GM18861 (cell line): ENCODE measurements around the gene GAL3ST2.
"Not testable (repeated sequence)": the region's sequence is repeated elsewhere in the genome, so short reads cannot be mapped to it uniquely, and the experiment has no call there.

Source experiments
- ATAC-seq: cut with Tn5 transposase; IDR thresholded peaks from one replicate; pipeline ENCODE4 v1.9.1; 2021; ENCODE audit not compliant: unreplicated experiment

The GAL3ST2 gene

DNA sequence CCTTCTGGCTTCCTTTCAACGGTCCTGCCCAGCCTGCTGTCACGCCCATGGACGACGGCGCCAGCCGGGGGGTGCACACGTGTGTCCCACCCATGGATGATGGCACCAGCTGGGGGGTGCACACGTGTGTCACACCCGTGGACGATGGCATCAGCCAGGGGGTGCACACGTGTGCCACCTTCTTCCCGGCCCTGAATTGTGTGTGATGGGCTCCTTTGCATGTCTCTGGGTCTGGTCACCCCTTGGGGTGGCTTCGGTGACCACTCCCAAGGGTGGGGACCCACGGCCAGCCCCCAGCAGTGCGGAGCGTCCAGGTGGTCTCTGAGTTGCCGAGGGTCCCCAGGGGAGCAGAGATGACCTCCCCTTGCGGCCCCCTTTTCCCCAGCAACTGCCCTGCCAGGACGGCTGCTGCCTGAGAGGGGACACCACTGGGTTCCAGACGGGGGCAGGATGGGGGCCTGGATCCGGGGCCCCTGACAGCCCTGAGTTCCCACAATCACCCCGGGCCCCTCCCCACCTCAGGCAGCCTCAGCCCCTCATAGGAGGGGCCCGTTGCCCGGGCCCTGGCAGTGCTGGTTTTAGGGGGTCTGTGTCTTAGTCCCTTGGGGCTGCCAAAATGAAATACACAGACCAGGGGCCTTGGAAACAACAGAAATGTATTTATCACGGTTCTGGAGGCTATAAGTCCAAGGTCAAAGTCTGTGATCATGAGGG is 41.8 kb downstream of the GAL3ST2 start:
- ATAC-seq = no peak

DNA sequence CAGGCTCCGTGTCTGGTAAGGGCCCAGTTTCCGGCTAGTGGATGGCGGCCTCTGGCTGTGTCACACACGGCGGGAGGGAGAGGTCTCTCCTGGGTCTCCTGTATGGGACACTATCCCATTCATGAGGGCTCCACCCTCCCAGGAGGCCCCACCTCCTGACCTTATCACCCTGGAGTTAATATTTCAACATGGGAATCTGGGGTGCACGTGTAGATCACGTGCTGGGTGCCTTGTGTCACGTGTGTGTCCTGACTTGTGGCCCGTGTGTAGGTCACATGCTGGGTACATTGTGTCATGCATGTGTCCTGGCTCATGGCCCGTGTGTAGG is 42.3 kb downstream of the GAL3ST2 start:
- ATAC-seq = no peak

DNA sequence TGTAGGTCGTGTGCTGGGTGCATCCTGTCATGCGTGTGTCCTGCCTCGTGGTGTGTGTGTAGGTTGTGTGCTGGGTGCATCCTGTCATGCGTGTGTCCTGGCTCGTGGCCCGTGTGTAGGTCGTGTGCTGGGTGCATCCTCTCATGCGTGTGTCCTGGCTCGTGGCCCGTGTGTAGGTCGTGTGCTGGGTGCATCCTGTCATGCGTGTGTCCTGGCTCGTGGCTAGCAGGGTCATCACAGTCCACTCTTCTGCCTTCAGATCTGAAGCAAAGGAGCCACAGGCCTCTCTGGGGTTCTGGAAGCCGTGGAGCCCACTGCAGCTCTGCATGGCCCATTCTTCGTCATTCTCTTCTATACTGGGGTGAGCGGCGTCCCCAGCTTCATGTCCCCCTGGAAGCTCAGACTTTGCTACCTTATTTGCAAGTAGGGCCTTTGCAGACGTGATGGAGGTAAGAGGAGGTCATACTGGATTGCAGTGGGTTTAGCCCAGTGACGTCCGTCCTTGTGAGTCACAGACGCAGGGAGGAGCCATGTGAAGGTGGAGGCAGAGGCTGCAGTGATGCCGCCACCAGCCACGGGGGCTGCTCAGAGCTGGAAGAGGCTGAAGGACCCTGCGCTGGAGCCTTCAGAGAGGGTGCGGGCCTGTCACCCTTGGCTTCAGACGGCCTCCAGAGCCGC is 43.5 kb downstream of the GAL3ST2 start:
- ATAC-seq = not testable (repeated sequence)

DNA sequence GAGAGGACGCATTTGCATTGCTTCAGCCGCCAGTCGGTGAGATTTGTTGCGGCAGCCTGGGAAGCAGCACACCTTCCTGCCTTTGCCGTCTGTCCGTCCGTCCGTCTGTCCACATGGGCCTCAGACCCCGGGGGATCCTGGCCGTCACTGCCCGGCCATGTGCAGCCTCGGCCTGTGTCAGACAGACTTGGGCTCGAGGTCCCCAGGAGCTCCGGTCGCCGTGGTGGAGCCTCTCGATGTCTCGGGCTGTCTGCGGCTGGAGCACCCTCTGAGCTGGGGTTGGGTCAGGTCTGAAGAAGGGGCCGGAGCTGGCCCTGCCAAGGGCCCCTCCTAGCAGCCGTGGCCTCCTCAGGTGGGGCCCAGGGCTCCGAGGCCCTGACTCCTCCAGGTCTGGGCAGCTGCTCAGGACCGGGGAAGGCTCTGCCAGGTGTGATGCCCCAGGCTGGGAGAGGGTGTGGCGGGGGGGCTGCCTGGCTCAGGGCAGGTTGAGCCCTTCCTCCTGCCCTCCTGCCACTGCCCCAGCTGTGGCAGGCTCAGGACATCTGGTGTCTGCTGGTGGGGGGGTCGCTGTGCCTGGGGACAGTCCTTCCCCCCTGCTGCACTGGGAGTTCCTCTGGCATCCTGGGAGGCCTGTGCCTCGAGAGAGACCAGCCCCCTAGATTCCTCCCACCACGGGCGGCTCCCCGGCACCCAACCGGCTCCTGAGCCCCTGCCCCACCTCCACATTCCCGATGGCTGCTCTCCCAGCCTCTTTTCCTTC is 44.2 kb downstream of the GAL3ST2 start:
- no peak for ATAC-seq

DNA sequence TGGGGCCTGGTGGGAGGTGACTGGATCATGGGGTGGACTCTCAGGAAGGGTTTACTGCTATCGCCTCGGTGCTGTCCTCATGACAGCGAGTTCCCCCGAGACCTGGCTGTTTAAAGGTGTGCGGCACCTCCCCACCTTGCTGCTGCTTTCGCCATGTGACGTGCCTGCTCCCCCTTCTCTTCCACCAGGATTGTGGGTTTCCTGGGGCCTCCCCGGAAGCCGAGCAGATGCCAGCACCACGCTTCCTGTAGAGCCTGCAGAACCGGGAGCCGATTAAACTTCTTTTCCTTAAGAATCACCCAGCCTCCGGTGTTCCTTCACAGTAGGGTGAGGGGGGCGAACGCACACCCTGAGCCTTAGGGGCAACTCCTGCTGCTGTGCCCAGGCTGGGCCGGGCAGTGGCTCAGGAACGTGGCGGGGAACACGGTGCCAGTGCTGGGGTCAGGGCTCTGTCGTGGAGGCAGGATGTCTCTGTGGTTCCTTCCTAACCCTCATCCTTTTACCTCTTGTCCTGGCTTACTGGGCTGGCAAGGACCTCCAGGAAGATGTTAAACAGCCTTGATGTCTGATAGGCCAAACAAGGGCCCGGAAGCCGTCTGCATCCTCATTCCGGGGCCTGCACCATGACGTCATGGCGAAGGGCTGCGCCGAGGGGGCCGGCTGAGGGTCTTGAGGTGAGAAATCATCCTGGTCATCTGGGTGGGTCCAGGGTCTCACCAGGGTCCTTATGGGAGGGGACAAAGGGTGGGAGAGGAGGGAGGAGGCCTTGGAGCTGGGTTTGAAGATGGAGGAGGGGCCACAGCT is 45.0 kb downstream of the GAL3ST2 start:
- no peak for ATAC-seq

DNA sequence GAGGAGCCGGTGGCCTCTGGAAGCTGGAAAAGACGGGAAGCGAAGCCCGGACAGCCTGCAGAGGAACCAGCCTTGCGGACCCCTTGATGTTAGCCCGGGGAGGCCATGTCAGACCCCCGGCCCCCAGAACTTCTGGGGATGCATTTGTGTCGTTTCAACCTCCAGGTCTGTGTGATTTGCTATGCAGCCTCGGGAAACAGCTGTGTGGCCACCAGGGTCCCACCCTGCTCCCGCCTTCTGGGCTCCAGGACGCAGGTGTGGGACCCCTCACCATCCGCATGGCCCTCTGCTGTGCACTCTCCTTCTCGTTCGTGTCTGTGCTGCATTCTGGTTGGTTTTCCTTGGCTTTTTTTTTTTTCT is 45.6 kb downstream of the GAL3ST2 start:
- ATAC-seq = no peak

DNA sequence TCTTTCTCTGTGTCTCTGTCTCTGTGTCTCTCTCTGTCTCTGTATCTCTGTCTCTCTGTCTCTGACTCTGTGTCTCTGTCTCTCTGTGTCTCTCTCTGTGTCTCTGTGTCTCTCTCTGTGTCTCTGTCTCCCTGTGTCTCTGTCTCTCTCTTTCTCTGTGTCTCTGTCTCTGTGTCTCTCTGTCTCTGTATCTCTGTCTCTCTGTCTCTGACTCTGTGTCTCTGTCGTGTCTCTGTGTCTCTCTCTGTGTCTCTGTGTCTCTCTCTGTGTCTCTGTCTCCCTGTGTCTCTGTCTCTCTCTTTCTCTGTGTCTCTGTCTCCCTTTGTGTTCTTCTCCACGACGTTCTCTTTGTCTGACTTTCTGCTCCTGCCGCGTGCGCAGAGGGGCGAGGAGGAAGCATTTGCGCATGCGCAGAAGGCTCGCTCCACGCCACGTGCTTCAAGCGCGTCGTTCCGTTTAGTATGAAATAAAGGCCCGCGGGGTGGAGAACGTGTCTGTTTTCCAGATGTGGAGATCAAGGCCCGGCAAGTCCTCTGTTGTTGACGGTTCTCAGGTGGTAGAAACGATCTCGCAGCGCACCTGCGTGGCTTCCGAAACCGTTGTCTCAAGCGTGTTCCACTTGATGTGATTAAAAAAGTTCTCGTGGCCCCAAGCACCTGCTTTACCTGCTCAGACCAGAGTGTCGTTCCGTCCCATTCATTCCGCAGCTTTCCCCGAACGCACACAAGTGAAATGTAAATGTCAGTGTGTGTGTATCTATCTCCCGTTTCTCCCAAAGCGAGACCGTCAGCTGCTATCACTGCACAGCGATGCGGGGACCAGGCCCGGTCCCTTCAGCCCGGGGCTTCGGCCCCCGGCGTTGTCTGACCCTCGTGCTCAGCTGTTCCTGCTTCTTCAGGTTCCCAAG is 47.2 kb downstream of the GAL3ST2 start:
- not testable (repeated sequence) for ATAC-seq

DNA sequence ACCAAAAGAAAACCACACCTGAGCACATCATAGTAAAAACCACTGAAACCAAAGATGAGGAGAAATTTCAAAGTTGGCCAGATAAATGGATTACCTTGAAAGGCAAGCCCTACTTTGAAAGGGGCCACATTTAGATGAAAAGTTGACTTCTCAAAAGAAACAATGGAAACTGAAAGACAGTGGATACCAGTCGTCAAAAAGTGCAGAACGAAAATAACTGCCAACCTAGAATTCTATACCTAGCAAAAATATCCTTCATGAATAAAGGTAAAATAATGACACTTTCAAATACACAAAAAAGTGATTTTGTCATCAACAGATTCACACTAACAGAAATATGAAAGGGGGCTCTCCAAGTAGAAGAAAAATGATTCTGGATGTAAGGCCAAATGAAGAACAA is 50.8 kb downstream of the GAL3ST2 start:
- no peak for ATAC-seq

DNA sequence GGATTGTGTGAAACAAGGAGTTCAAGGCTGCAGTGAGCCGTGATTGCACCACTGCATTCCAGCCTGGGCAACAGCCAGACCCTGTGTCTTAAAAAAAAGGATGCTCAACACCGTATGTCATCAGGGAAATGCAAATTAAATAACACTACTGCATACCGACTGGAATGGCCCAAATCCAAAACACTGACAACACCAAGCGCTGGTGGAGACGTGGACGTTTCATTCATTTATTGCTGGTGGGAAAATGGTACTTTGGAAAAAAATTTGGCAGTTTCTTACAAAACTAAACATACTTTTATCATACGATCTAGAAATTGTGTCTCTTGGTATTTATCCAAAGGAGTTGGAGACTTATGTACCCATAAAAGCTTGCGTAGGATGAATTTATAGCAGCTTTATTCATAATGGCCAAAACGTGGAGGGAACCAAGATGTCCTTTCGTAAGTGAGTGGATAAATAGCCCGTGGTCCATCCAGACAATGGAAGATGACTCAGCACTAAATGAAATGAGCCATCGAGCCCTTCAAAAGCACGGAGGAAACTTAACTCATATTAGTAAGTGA is 56.6 kb downstream of the GAL3ST2 start:
- ATAC-seq = no peak

DNA sequence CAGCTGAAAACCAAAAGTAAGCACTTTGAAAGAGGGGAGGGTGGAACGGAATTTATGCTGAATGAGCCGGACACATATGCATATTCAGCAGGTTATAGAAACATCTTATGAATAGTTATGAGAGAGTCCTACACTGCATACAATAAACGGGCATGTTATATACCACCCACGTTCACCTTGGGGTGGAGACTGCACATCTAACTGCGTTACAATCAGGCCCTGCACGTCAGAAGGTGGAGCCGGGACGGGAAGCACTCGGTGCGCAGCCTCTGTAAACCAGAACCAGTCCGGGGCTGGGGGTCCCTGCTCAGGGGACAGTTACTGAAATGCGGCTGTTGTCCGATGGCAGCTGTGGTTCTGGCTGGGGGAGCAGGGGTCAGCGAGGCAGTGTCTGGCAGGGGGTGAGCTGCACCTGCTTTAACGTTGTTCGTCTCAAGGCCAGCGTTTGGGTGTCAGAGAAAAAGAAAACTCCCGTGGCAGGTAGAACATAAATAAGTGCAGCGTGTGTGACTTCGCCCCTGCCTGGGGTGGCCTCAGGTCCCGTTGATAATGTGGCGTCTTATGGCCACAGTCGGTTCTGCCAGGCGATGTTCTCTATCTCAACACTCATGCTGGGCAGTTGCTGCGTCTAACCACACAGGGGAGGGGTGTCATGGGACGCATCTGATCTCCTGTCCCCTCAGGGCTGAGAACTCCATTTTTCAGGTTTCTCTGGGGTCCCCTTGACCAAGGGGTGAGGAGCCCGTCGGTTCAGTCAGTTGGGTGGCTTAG is 57.3 kb downstream of the GAL3ST2 start:
- not testable (repeated sequence) for ATAC-seq

DNA sequence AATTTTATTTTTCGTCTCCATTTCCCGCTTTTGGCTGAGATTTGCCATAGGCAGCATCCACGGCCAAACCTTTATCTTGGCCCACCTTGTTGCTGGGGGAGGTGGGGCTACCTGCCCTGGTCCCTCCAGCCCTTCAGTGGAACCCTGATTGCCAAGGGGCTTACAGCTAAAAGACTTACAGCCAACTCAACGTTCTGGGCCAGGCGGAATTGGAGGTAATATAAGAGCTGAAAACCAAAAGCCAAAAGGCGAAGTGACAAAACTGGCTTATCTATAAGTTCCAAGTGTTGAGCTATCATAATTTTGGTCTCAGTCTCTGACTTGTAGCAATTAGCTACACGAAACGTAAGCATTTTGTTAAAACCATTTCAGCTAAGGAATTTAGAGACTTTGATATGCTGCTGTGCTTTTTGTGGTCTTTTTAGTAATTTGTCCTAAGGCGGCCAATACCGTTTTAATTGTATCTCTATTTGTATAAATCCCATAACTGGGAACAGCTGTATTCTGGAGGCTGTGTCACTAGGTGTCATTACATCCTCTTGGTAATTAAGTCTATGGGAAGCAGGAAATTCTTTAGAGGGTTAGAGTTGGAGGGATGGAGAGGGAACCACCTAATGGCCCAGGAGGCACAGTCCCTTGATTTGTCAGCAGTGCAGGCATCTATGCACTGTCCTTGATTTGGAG is 58.0 kb downstream of the GAL3ST2 start:
- ATAC-seq = no peak

DNA sequence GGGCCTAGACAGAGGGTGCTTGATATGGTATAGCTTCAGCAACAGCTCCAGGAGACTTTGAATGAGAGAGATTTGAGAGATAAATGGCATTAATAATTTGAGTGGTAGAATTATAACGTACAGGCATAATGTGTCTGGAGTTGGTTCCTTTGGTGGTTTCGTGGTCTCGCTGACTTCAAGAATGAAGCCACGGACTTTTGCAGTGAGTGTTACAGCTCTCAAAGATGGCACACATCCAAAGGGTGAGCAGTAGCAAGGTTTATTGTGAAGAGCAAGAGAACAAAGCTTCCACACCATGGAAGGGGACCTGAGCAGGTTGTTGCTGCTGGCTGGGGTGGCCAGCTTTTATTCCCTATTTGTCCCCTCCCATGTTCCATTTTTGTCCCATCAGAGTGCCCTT is 59.0 kb downstream of the GAL3ST2 start:
- ATAC-seq = no peak

DNA sequence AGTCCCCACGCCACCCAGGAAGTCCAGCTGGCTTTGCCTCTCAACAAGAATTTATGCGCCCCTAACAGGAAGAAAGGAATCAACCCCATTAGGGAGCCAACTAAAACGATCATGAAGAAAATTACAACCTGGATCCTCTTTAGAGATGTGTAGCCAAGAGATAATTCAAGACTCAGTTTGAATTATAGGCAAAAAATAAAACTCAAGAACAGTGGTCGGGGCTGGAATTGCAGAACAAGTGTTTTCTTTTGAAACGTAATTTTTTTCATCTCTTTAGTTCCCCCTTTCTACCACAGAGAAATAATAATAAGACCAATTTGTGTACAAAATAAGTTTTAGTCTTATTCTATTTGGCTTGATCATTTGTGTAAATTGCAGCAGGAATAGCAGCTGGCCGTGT is 59.7 kb downstream of the GAL3ST2 start:
- ATAC-seq = no peak

DNA sequence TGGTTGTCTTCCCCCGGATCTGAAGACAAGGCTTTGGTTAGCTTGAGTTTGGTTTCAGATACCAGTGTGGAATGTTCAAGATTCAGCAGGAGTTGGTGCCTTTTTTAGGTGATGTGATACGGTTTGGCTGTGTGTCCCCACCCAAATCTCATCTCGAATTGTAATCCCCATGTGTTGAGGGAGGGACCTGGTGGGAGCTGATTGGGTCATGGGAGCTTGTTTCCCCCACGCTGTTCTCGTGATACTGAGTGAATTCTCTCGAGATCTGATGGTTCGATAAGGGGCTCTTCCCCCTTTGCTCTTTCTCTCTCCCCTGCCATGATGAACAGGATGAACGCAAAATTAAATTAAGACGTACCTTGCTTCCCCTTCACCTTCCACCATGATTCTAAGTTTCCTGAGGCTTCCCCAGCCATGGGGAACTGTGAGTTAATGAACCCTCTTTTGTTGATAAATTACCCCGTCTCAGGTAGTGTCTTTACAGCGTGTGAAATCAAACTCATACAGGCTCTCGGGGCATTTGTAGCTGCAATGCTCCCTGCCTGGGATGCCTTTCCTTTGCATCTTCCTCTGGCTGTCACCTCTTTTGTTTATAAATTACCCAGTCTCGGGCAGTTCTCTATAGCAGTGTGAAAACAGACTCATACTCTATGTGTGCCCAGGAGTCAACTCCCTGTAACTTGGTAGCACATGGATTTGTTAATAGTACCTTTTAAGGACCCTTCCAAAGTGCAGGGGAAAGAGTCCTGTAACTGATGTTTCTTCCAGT is 60.8 kb downstream of the GAL3ST2 start:
- ATAC-seq = no peak

DNA sequence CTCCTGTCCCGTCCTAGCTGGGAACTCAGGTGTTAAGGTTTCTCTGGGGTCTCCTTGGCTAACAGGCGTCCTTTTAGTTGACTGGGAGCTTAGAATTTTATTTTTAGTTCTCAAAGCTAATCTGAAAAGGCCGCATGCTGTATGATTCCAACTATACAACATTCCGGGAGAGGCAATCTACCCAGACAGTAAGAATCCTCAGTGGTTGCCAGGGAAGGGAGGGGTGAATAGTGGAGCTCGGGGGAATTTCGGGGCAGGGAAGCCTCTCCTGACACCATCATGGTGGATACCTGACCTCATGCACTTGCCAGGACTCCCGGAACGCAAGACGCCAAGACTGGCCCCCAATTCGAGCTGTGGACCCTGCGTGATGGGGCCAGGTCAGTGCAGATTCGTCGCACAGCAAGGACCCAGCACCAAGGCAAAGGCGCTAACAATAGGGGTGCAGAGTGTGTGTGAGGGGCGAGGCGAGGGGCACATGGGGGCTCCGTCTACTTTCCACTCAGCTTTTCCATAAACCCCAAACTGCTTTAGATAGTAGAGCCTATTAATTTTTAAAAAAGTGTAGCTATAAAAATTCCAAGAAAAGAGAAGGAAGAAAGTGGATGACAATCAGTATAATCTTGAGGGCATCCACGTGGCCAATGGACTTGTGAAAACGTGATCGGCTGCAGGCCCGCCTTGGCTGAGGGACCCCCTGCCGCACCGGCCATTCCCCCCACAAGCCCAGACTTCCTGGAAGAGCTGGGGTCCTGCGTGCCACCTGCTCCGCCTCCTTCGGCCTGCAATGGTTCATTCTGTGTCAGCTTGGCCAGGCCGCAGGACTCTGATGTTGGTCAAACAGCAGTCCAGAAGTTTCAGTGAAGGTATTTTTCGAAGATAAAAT is 64.8 kb downstream of the GAL3ST2 start:
- ATAC-seq = no peak

DNA sequence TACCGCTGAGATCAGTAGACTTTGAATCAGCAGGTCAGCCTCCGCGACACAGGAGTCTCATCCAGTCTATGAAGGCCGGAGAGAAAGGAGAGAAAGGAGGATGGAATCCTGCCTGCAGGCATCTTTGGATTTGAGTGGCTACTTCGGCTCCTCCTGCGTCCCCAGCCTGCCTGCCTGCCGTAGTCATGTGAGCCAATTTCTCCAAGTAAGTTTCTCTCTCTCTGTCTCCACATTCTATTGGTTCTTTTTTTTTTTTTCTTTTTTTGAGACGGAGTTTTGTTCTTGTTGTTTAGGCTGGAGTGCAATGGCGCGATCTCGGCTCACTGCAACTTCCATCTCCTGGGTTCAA is 65.4 kb downstream of the GAL3ST2 start:
- no peak for ATAC-seq

DNA sequence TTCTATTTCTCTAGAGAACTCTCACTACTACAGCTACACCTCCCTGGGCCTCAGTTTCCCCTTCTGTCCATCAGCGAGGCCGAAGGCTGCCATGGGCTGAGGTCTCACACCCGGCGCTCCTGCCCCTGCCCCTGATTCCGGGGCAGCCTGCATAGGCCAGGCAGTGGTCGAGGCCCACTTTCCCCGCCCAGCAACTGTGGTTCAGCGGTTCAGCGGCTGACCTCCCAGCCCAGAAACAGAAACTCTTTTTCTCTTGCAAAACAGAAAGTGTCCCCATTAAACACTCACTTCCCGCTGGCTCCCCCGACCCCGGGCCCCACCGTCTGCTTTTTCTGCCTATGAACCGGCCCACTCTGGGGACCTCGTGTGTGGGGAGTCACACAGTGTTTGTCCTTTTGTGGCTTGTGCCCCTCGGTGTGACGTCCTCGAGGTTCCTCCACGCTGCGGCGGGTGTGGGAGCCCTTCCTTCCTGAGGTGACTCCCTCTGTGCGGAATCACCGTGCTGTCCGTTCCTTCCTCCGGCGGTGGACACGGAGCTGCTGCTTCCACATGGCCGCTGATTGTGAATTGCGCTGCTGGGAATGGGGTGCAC is 66.1 kb downstream of the GAL3ST2 start:
- no peak for ATAC-seq
